ENCODE data around the gene KEAP1. TPM values are rescaled to one million over a fixed set of nuclear protein-coding genes. Genes with fewer than 3 reads are reported as not detected.

Gene KEAP1
- total and polyA plus RNA-seq, 2 of the 8 experiments (the other 6 are each of a cell fraction or from before 2014, with no cell fraction given) = 80.6 to 106 TPM

- WGBS, 2 experiments (ENCODE audit: extremely low coverage in 1 of 2, insufficient coverage in 1 of 2, insufficient read length in 1 of 2, insufficient replicate concordance in 2 of 2, low coverage in 1 of 2, low lambda C conversion rate in 2 of 2, missing lambda C conversion rate in 1 of 2) = 69% methylated on average over 1 of the region's 1 CpG; no CpG with 5 or more reads in 1 of the 2 experiments
- no peak overlapping the region for H4K5ac ChIP-seq (ENCODE audit: insufficient read length, low read depth, low read length)
- no peak overlapping the region for H3K4me3 ChIP-seq (ENCODE audit: extremely low read depth in 1 of 4, insufficient read depth in 2 of 4, low read depth in 3 of 4, low read length in 4 of 4)
- H3K4me2 ChIP-seq (ENCODE audit: insufficient read depth in 1 of 2, low read depth in 2 of 2, low read length in 2 of 2) = no peak overlapping the region
- H3K56ac ChIP-seq (replicated peaks; ENCODE audit: insufficient read length, low read depth, low read length) = no peak overlapping the region
- no peak overlapping the region for H2AFZ ChIP-seq (ENCODE audit: low read length)
- no peaks in the 10 kb centered on the region for H3K9me3 ChIP-seq (ENCODE audit: insufficient read depth in 2 of 2, low read depth in 1 of 2, low read length in 1 of 2)
- DNase-seq (ENCODE audit: low read depth in 1 of 2, low spot score in 2 of 2) (no peak), FAIRE-seq (no peak)
- no peak overlapping the region for H2BK120ac ChIP-seq (replicated peaks; ENCODE audit: low read depth, low read length)
- no peaks in the 10 kb centered on the region for H4K20me1 ChIP-seq (replicated peaks in 1 of 2; ENCODE audit: control insufficient read depth in 1 of 2, insufficient read depth in 2 of 2, low read length in 2 of 2)
- no peak overlapping the region for H3K18ac ChIP-seq (ENCODE audit: extremely low read depth, low read length)
- TF ChIP-seq MAFK (IDR thresholded peaks at IDR 0.05; ENCODE audit: low read depth, low read length) (no peak), USF2 (IDR thresholded peaks at IDR 0.05; ENCODE audit: low read length) (no peak), BCL11A (IDR thresholded peaks at IDR 0.05; ENCODE audit: low read depth in 2 of 2, low read length in 2 of 2) (no peak), JUN (IDR thresholded peaks at IDR 0.05; ENCODE audit: low read depth, low read length) (no peak), E2F6 (IDR thresholded peaks at IDR 0.05) (no peak), BRCA1 (IDR thresholded peaks at IDR 0.05; ENCODE audit: low read depth, low read length) (no peak), CEBPB (IDR thresholded peaks at IDR 0.05; ENCODE audit: low read depth, low read length) (no peak), EP300 (IDR thresholded peaks at IDR 0.05; ENCODE audit: borderline replicate concordance in 1 of 2, low read depth in 2 of 2, low read length in 2 of 2) (no peak)
- no peak overlapping the region for H2BK12ac ChIP-seq (ENCODE audit: low read depth, low read length)
- H3K4ac ChIP-seq (replicated peaks; ENCODE audit: insufficient read length, low read depth, low read length) = no peak overlapping the region
- no peaks in the 10 kb centered on the region for H3K4me1 ChIP-seq (replicated peaks in 1 of 4; ENCODE audit: control insufficient read depth in 3 of 4, insufficient read depth in 4 of 4, low read length in 3 of 4)
- H3K23me2 ChIP-seq (ENCODE audit: low read depth, low read length) = no peaks in the 10 kb centered on the region
- no peak overlapping the region for H3K9ac ChIP-seq (replicated peaks in 1 of 4; ENCODE audit: extremely low read depth in 1 of 4, low read depth in 3 of 4, low read length in 3 of 4)
- H3K23ac ChIP-seq (ENCODE audit: insufficient read length) = no peak overlapping the region
- no peaks in the 10 kb centered on the region for H3K79me1 ChIP-seq (ENCODE audit: low read depth, low read length)
- no peak overlapping the region for H4K8ac ChIP-seq (ENCODE audit: extremely low read depth, insufficient read depth, low read length)
- H3K36me3 ChIP-seq (ENCODE audit: control insufficient read depth in 2 of 4, insufficient read depth in 4 of 4, low read length in 3 of 4) = no peaks in the 10 kb centered on the region
- H4K91ac ChIP-seq (replicated peaks; ENCODE audit: insufficient read length, low read length) = no peak overlapping the region
- no peaks in the 10 kb centered on the region for H3K27me3 ChIP-seq (replicated peaks in 1 of 4; ENCODE audit: control insufficient read depth in 3 of 4, extremely low read depth in 1 of 4, insufficient read depth in 3 of 4, low read length in 3 of 4)
- no peak overlapping the region for H2BK15ac ChIP-seq (ENCODE audit: low read length)
- H2BK5ac ChIP-seq (ENCODE audit: low read depth, low read length) = no peak overlapping the region
- no peak overlapping the region for H2AK5ac ChIP-seq (ENCODE audit: low read depth, low read length)
- no peak overlapping the region for H3K27ac ChIP-seq (ENCODE audit: low read depth, low read length)
- H3K14ac ChIP-seq (ENCODE audit: insufficient read length) = no peak overlapping the region
- H3K79me2 ChIP-seq (ENCODE audit: control insufficient read depth in 1 of 2, insufficient read depth in 2 of 2, low read length in 2 of 2) = no peaks in the 10 kb centered on the region
- ChIA-PET POLR2A (ENCODE audit: partially characterized antibody) (interaction anchor here (0.9 kb wide), 1 partner anchor 13 kb away, joined by 3 read pairs; no protein-coding TSS in a partner anchor), CTCF (ENCODE audit: partially characterized antibody) (interaction anchor here (2.7 to 8.3 kb wide), 3 partner anchors 9 to 22 kb away, joined by 10 to 55 read pairs (median 15); no protein-coding TSS in a partner anchor)
- H2BK20ac ChIP-seq (ENCODE audit: low read length) = no peak overlapping the region
These were observed 29.3 kb upstream of the KEAP1 start for GRCh38 chr19:10532457-10532856.

Measured in H1 (cell line).